Measurements from ENCODE around the gene TTC4. TPM values are rescaled to one million over a fixed set of nuclear protein-coding genes. Genes with fewer than 3 reads are reported as not detected.

The TTC4 gene
- total RNA-seq, 4 donors from 2014 or later: 14.6 to 29.7 (median 20.8) TPM

GRCh38 chr1:54751426-54751825 is 35.8 kb downstream of the TTC4 start:
- no peak overlapping the region for H3K27ac ChIP-seq
- TF ChIP-seq EP300 (IDR thresholded peaks at IDR 0.05) (no peak), POLR2A (IDR thresholded peaks at IDR 0.05) (no peak), CTCF (IDR thresholded peaks at IDR 0.05) (no peak)
- no peak overlapping the region for H3K4me3 ChIP-seq
- WGBS, 2 donors: 56 to 62% methylated on average over 4 of the region's 4 CpGs
- no peaks in the 10 kb centered on the region for H3K9me3 ChIP-seq
- H3K4me1 ChIP-seq: no peaks in the 10 kb centered on the region
- no peaks in the 10 kb centered on the region for H3K27me3 ChIP-seq
- DNase-seq (ENCODE audit: low spot score in 2 of 2): no peak
- peaks cover 0 to 29% (median 0%) of the 10 kb centered on the region in 3 donors for H3K36me3 ChIP-seq

GRCh38 chr1:54754045-54754444 is 38.4 kb downstream of the TTC4 start:
- no peak for DNase-seq (ENCODE audit: low spot score in 2 of 2)
- no peak overlapping the region for H3K27ac ChIP-seq
- H3K36me3 ChIP-seq: peaks cover 0 to 55% (median 0%) of the 10 kb centered on the region in 3 donors
- no peak overlapping the region for H3K4me3 ChIP-seq
- no peaks in the 10 kb centered on the region for H3K27me3 ChIP-seq
- TF ChIP-seq POLR2A (IDR thresholded peaks at IDR 0.05): no peak
- no peak for TF ChIP-seq EP300 (IDR thresholded peaks at IDR 0.05)
- TF ChIP-seq CTCF (IDR thresholded peaks at IDR 0.05): no peak
- H3K9me3 ChIP-seq: no peaks in the 10 kb centered on the region
- H3K4me1 ChIP-seq: no peaks in the 10 kb centered on the region
- WGBS, 2 donors: 88 to 89% methylated on average over 14 to 22 of the region's 22 CpGs

- Histone ChIP-seq H3K4me3 (no peak overlapping the region), H3K27me3 (no peaks in the 10 kb centered on the region), H3K4me1 (no peaks in the 10 kb centered on the region), H3K36me3 (peaks cover 0 to 58% (median 0%) of the 10 kb centered on the region in 3 donors), H3K27ac (no peak overlapping the region), H3K9me3 (no peaks in the 10 kb centered on the region)
- TF ChIP-seq CTCF (IDR thresholded peaks at IDR 0.05) (no peak), EP300 (IDR thresholded peaks at IDR 0.05) (no peak), POLR2A (IDR thresholded peaks at IDR 0.05) (no peak)
- 83 to 87% methylated on average over 17 to 22 of the region's 25 CpGs for WGBS, 2 donors
- no peak for DNase-seq (ENCODE audit: low spot score in 2 of 2)
These were observed 39.0 kb downstream of the TTC4 start for GRCh38 chr1:54754486-54755285.

GRCh38 chr1:54757833-54758232 is 42.2 kb downstream of the TTC4 start:
- TF ChIP-seq CTCF (IDR thresholded peaks at IDR 0.05): no peak
- no peak for TF ChIP-seq POLR2A (IDR thresholded peaks at IDR 0.05)
- TF ChIP-seq EP300 (IDR thresholded peaks at IDR 0.05): no peak
- DNase-seq (ENCODE audit: low spot score in 2 of 2): no peak
- Histone ChIP-seq H3K27me3 (no peaks in the 10 kb centered on the region), H3K9me3 (no peaks in the 10 kb centered on the region), H3K4me3 (no peak overlapping the region), H3K4me1 (peaks cover 0 to 6% (median 0%) of the 10 kb centered on the region in 4 donors), H3K27ac (no peak overlapping the region), H3K36me3 (peaks cover 0 to 58% (median 0%) of the 10 kb centered on the region in 3 donors)
- WGBS, 2 donors: 97 to 98% methylated on average over 7 to 8 of the region's 9 CpGs

- 94 to 98% methylated on average over 9 to 20 of the region's 20 CpGs for WGBS, 2 donors
- DNase-seq (ENCODE audit: low spot score in 2 of 2): no peak
- TF ChIP-seq POLR2A (IDR thresholded peaks at IDR 0.05) (no peak), EP300 (IDR thresholded peaks at IDR 0.05) (no peak), CTCF (IDR thresholded peaks at IDR 0.05) (no peak)
- no peak overlapping the region for H3K27ac ChIP-seq
- no peaks in the 10 kb centered on the region for H3K9me3 ChIP-seq
- H3K36me3 ChIP-seq: peaks cover 0 to 55% (median 0%) of the 10 kb centered on the region in 3 donors
- H3K4me1 ChIP-seq: peaks cover 0 to 15% (median 5%) of the 10 kb centered on the region in 4 donors
- H3K27me3 ChIP-seq: no peaks in the 10 kb centered on the region
- H3K4me3 ChIP-seq: no peak overlapping the region
These were observed 43.2 kb downstream of the TTC4 start for GRCh38 chr1:54758678-54759348.

All from tibial nerve (tissue), 4 donors.